Neural progenitor cell (in vitro differentiated cells): ENCODE results near the gene TMEM169.

ENCODE experiments used
- EZH2phosphoT487 ChIP-seq: fragments of 200-600 bp; sonication (generic); IDR thresholded peaks from 2 replicates; pipeline ENCODE4 v1.6.1; 2017; ENCODE audit warnings: antibody characterized with exemption
- TF ChIP-seq, protein P1 (sequence below): fragments of 200-600 bp; sonication (generic); IDR thresholded peaks from 2 replicates; pipeline ENCODE4 v1.5.1; 2017; ENCODE audit warnings: antibody characterized with exemption, mild to moderate bottlenecking

DNA sequence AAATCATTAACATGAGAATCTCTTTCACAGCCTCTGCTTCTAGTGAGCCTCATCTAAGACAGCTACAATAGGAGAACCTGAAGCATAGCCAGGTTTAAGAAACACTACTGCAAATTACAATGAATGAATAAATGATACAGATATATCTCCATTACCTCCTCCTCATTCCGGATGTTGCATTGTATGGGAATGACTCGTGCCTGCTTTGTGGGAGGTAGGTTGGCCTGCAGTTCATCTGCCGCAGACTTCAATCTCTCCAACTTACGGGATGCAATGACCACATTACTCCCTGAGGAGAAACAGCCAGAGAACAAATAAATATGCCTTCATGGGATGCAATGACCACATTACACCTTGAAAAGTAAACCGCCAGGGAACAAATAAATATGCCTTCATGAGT is 15.5 kb upstream of the TMEM169 start:
- TF ChIP-seq, protein P1, sequence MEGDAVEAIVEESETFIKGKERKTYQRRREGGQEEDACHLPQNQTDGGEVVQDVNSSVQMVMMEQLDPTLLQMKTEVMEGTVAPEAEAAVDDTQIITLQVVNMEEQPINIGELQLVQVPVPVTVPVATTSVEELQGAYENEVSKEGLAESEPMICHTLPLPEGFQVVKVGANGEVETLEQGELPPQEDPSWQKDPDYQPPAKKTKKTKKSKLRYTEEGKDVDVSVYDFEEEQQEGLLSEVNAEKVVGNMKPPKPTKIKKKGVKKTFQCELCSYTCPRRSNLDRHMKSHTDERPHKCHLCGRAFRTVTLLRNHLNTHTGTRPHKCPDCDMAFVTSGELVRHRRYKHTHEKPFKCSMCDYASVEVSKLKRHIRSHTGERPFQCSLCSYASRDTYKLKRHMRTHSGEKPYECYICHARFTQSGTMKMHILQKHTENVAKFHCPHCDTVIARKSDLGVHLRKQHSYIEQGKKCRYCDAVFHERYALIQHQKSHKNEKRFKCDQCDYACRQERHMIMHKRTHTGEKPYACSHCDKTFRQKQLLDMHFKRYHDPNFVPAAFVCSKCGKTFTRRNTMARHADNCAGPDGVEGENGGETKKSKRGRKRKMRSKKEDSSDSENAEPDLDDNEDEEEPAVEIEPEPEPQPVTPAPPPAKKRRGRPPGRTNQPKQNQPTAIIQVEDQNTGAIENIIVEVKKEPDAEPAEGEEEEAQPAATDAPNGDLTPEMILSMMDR, result no peak
- TF ChIP-seq EZH2phosphoT487, result no peak
